GM13976 (cell line): ENCODE results near the gene JAZF1.

ENCODE experiments used
- DNase-seq: peaks from one replicate; pipeline ENCODE4 v3.0.0; 2012; ENCODE audit warnings: low spot score
- in situ Hi-C: fragments of 300-500 bp; cut with MboI; formaldehyde crosslinking; loops from one replicate; pipeline ENCODE4 v1.12.0; 2022; ENCODE audit warnings: low sequenced_read_pairs, mixed read lengths, inconsistent platforms; ENCODE audit not compliant: unreplicated experiment
- TF ChIP-seq, protein P1 (sequence below): IDR thresholded peaks from 2 replicates; pipeline ENCODE4 v1.5.1; 2012; ENCODE audit warnings: borderline replicate concordance, mild to moderate bottlenecking; ENCODE audit not compliant: insufficient read depth; ENCODE audit errors: extremely low read depth, missing control alignments, control extremely low read depth

The JAZF1 gene

DNA sequence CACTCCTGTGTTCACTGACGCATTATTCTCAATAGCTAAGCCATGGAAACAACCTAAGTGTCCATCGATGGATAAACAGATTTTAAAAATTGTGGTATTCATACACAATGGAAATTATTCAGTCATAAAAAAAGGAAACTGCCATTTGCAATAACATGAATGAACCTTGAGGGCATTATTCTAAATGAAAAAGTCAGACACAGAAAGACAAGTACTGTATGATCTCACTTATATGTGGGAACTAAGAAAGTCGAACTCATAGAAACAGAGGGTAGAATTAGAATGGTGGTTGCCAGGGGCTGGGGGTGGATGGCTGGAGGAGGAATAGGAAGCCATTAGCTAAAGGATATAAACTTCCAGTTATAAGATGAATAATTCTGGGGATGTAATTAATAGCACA is 71.8 kb downstream of the JAZF1 start:
- TF ChIP-seq, protein P1, sequence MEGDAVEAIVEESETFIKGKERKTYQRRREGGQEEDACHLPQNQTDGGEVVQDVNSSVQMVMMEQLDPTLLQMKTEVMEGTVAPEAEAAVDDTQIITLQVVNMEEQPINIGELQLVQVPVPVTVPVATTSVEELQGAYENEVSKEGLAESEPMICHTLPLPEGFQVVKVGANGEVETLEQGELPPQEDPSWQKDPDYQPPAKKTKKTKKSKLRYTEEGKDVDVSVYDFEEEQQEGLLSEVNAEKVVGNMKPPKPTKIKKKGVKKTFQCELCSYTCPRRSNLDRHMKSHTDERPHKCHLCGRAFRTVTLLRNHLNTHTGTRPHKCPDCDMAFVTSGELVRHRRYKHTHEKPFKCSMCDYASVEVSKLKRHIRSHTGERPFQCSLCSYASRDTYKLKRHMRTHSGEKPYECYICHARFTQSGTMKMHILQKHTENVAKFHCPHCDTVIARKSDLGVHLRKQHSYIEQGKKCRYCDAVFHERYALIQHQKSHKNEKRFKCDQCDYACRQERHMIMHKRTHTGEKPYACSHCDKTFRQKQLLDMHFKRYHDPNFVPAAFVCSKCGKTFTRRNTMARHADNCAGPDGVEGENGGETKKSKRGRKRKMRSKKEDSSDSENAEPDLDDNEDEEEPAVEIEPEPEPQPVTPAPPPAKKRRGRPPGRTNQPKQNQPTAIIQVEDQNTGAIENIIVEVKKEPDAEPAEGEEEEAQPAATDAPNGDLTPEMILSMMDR = no peak
- in situ Hi-C loops = no loop called here
- no peak for DNase-seq

DNA sequence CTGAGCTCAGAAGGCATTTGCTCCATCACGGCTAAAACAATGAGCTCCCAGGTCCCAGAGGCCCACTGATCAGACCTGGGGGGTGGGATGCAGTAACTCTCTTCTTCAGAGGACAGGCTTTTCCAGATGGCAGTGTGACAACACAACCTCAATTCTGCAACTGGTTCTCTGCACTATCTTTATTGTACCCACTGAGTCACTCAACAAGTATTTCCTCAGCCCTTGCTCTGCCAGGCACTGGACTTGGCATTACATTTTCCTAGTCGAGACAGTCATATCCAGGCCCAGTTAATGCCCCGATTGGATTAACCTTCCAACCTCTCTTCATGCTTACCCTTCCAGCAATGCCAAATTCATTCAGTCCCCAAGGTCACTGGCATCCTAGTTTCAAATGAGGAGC is 72.6 kb downstream of the JAZF1 start:
- TF ChIP-seq, protein P1 = no peak
- no peak for DNase-seq
- in situ Hi-C loops = no loop called here

DNA sequence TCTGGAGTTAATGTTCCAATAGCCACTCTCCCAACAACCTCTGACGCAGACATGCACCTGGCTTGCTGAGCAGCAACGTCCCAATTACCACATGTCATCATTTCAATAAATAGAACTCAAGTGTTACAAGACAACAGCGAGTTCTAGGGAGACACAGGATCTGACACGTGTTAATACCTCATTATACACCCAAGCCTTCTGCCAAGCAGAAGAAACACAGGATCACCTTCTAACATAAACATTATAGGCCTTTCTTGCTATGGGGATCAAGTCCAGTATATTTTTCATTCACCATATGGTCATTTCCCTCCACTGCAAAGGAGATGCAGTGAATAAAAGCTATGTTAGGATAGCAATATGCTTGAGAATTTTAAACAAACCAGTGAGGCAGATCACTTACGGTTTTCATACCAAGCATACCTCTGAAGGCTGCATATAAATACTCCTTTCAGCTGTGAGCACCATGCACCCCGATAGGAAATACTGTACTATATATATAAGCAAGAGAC is 74.2 kb downstream of the JAZF1 start:
- in situ Hi-C loops = no loop called here
- no peak for DNase-seq
- TF ChIP-seq, protein P1 = no peak

DNA sequence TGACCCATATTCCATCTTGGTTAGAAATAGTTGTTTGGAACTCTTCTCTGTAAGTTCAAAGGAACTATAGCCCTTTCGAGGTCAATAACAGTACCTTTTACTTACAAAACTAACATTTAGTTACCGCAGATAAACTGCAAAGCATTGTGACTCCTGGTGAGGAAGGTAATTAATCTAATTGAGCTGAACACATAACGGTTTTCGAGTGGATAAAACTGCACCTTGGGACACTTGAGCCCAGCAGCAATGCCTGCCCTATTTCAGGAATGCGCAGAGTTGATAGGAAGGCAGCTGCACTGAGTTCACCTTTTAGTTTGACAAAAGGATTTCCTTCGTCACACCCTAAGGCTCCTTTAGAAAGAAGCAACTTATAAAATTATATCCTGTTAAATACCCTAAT is 75.4 kb downstream of the JAZF1 start:
- no peak for DNase-seq
- TF ChIP-seq, protein P1 = no peak
- in situ Hi-C loops = no loop called here

DNA sequence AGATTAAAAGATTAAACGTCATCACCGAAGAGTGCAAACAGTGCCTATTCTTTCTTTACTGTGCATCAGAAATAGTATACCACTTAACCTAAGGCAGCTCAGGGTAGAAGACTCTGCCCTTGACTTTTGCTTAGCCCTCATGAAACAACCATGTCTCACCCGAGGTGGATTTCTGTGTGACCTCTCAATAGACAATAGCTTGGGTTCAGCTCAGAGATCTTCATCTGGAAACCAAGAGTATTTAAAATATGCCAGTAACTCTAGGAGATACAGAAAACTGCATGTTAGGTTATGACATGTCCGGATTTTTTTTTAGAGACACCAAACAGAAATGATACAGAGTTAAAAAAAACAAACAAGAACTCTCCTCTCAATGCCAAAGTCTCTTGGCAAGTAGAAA is 75.8 kb downstream of the JAZF1 start:
- no peak for DNase-seq
- in situ Hi-C loops = no loop called here
- TF ChIP-seq, protein P1 = no peak

DNA sequence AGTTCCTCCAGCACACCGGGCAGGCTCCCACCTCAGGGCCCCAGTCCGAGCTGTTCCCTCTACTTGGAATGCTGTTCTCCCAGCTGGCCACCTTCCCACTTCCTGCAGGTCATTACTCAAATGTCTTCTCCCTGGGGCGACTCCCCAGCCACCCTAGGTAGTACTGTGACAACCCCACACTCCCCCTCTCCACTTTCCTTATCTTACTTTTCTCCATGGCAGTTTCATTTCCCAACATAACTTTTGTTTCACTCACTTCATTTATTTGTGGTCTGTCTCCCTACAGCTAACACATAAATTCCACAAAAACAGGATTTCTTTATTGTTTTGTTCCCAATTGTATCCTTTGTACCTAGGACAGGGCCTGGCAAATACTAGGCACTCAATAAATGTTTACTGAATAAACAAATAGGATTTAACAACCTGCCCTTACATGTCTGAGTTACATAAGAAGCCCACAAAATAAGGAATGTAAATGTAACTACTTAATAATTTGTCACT is 76.5 kb downstream of the JAZF1 start:
- in situ Hi-C loops = no loop called here
- TF ChIP-seq, protein P1 = no peak
- DNase-seq = no peak
